ENCODE results near the gene SH3RF3. TPM values are rescaled to one million over a fixed set of nuclear protein-coding genes. Genes with fewer than 3 reads are reported as not detected.

The SH3RF3 gene
- total and polyA plus RNA-seq, 10 of the 15 experiments (the other 5 are each of a cell fraction or from before 2014, with no cell fraction given): 0.08 to 8.8 (median 2.3) TPM

- H3K79me2 ChIP-seq (ENCODE audit: control insufficient read depth, insufficient read depth, low read length): no peaks in the 10 kb centered on the region
- CTCF ChIA-PET: no interaction called here
- no peaks in the 10 kb centered on the region for H4K20me1 ChIP-seq (ENCODE audit: control insufficient read depth, insufficient read depth)
- intact Hi-C loops (cut with micrococcal nuclease; ENCODE audit: unreplicated experiment): no loop called here
- ATAC-seq: peak; percentile 47
- in situ Hi-C loops (cut with MboI): no loop called here
- H3K9me3 ChIP-seq (replicated peaks; ENCODE audit: control insufficient read depth, insufficient read depth, low read length): no peaks in the 10 kb centered on the region
- no peaks in the 10 kb centered on the region for H3K27me3 ChIP-seq (replicated peaks in 1 of 2; ENCODE audit: control insufficient read depth in 2 of 2, insufficient read depth in 2 of 2, low read length in 1 of 2)
- no peak for FAIRE-seq
- no peaks in the 10 kb centered on the region for H3K4me1 ChIP-seq (ENCODE audit: control insufficient read depth, insufficient read depth, low read length)
- no peak overlapping the region for H3K27ac ChIP-seq (ENCODE audit: control insufficient read depth, insufficient read depth)
- POLR2A ChIA-PET: no interaction called here
- no TSS peak for BruUV-seq (replicated peaks)
- H3K4me3 ChIP-seq: no peak overlapping the region
- TF ChIP-seq GATAD2B (conservative IDR thresholded peaks at IDR 0.05; ENCODE audit: low read depth): 0 out of 2 replicates have a peak, but pooled peaks have one; percentile 27
- TF ChIP-seq MEF2B (IDR thresholded peaks at IDR 0.05; ENCODE audit: partially characterized antibody, poor library complexity, severe bottlenecking): peak; percentile 87
- no peak for TF ChIP-seq DPF2 (IDR thresholded peaks at IDR 0.05)
- 0 out of 2 replicates have a peak, but pooled peaks have one; percentile 33 for TF ChIP-seq ZNF24 (IDR thresholded peaks at IDR 0.05)
- TF ChIP-seq SPI1 (IDR thresholded peaks at IDR 0.05; ENCODE audit: borderline replicate concordance, insufficient read depth, low read depth, low read length): 0 out of 2 replicates have a peak, but pooled peaks have one; percentile 5
- RAD21 ChIA-PET (ENCODE audit: unreplicated experiment): interaction anchor here (1.0 to 1.2 kb wide), 2 partner anchors 126 to 167 kb away, joined by 3 to 4 read pairs; no protein-coding TSS in a partner anchor
- no peaks in the 10 kb centered on the region for H3K36me3 ChIP-seq (ENCODE audit: control insufficient read depth in 2 of 2, insufficient read depth in 2 of 2, low read length in 1 of 2)
- DNase-seq (ENCODE audit: low read depth, low spot score): no peak
- SMC1A ChIA-PET (ENCODE audit: uncharacterized antibody, unreplicated experiment): no interaction called here
- H3K4me2 ChIP-seq (ENCODE audit: control insufficient read depth, insufficient read depth): no peak overlapping the region
- no peak overlapping the region for H2AFZ ChIP-seq (ENCODE audit: control insufficient read depth, low read depth, low read length)
- no peak overlapping the region for H3K9ac ChIP-seq (ENCODE audit: control insufficient read depth, insufficient read depth, low read length)
- WGBS (ENCODE audit: insufficient coverage, insufficient replicate concordance, low lambda C conversion rate, missing lambda C conversion rate): 43% methylated on average over 17 of the region's 18 CpGs
Observed at GRCh38 chr2:109384308-109385271, 255.6 kb downstream of the SH3RF3 start.

GRCh38 chr2:109385506-109385905 lies 256.5 kb downstream of the SH3RF3 start:
- 8% methylated on average over 4 of the region's 4 CpGs for WGBS (ENCODE audit: insufficient coverage, insufficient replicate concordance, low lambda C conversion rate, missing lambda C conversion rate)
- DNase-seq (ENCODE audit: low read depth, low spot score) (no peak), ATAC-seq (no peak), FAIRE-seq (no peak)
- ChIA-PET CTCF (no interaction called here), POLR2A (no interaction called here), RAD21 (ENCODE audit: unreplicated experiment) (interaction anchor here (1.2 to 1.4 kb wide), 2 partner anchors 34 to 125 kb away, joined by 3 to 4 read pairs; no protein-coding TSS in a partner anchor), SMC1A (ENCODE audit: uncharacterized antibody, unreplicated experiment) (interaction anchor here (1.1 to 1.6 kb wide), 2 partner anchors 17 to 124 kb away, joined by 3 to 4 read pairs; no protein-coding TSS in a partner anchor)
- no peaks in the 10 kb centered on the region for H3K4me1 ChIP-seq (ENCODE audit: control insufficient read depth, insufficient read depth, low read length)
- no peaks in the 10 kb centered on the region for H3K27me3 ChIP-seq (replicated peaks in 1 of 2; ENCODE audit: control insufficient read depth in 2 of 2, insufficient read depth in 2 of 2, low read length in 1 of 2)
- no peak overlapping the region for H3K27ac ChIP-seq (ENCODE audit: control insufficient read depth, insufficient read depth)
- intact Hi-C loops (cut with micrococcal nuclease; ENCODE audit: unreplicated experiment) (no loop called here), in situ Hi-C loops (cut with MboI) (no loop called here)
- no peaks in the 10 kb centered on the region for H3K36me3 ChIP-seq (ENCODE audit: control insufficient read depth in 2 of 2, insufficient read depth in 2 of 2, low read length in 1 of 2)
- H2AFZ ChIP-seq (ENCODE audit: control insufficient read depth, low read depth, low read length): no peak overlapping the region
- no peaks in the 10 kb centered on the region for H4K20me1 ChIP-seq (ENCODE audit: control insufficient read depth, insufficient read depth)
- H3K4me3 ChIP-seq: no peak overlapping the region
- no peak overlapping the region for H3K9ac ChIP-seq (ENCODE audit: control insufficient read depth, insufficient read depth, low read length)
- H3K4me2 ChIP-seq (ENCODE audit: control insufficient read depth, insufficient read depth): no peak overlapping the region
- H3K9me3 ChIP-seq (replicated peaks; ENCODE audit: control insufficient read depth, insufficient read depth, low read length): no peaks in the 10 kb centered on the region
- H3K79me2 ChIP-seq (ENCODE audit: control insufficient read depth, insufficient read depth, low read length): no peaks in the 10 kb centered on the region
- no TSS peak for BruUV-seq (replicated peaks)
- TF ChIP-seq SIX5 (IDR thresholded peaks at IDR 0.05; ENCODE audit: low read depth, low read length, severe bottlenecking) (no peak), PAX8 (IDR thresholded peaks at IDR 0.05) (no peak), RB1 (IDR thresholded peaks at IDR 0.05; ENCODE audit: borderline replicate concordance) (no peak), SMAD1 (IDR thresholded peaks at IDR 0.05; ENCODE audit: low read depth, partially characterized antibody) (no peak), YY1 (IDR thresholded peaks at IDR 0.05; ENCODE audit: low read depth, low read length) (no peak), TBL1XR1 (IDR thresholded peaks at IDR 0.05; ENCODE audit: low read depth, low read length) (no peak), USF2 (IDR thresholded peaks at IDR 0.05; ENCODE audit: borderline replicate concordance, low read depth, low read length) (no peak), ZBTB33 (IDR thresholded peaks at IDR 0.05) (no peak), SMC3 (IDR thresholded peaks at IDR 0.05; ENCODE audit: borderline replicate concordance, low read length) (no peak)

Data from GM12878 (cell line).